Measurements from ENCODE around the gene CELSR1. TPM values are rescaled to one million over a fixed set of nuclear protein-coding genes. Genes with fewer than 3 reads are reported as not detected.

Gene CELSR1
- total RNA-seq, 1 donor from 2014 or later = 2.1 TPM

DNA sequence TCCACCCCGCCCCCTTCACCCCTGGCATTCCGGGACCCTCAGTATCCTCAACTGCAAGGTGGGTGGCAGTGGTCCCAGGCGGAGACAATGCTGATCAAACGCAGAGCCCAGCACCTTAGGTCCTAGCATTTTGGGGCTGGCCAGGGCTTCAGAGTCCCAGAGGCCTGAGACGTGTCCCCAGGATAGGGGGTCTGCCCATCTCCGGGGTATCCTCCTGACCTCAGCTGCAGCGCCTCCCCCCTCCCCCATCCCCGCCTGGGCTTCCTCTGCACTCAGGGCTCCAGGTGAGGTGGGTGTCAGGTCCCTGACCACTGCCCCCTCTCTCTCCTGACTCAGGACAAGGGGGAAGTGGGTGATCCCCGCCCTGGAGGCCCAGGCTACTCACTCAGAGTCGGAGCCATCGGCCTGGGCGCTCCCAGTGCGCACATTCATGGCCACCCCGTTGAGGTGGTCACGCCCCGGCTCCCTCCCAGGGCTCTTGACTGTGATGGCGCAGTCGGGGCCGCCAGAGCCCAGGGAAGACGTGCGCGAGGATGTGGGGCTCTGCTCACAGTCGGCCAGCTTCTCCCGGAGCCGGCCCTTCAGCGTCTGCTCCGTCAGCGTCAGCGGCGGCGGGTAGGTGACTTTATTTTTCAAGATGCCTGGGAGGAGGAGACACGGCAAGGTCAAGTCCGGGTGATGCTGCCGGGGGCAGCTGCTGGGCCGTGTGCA lies 173.7 kb downstream of the CELSR1 start:
- no peak overlapping the region for H3K4me3 ChIP-seq (ENCODE audit: low read length in 3 of 3)
- H3K9me3 ChIP-seq (ENCODE audit: control insufficient read depth in 3 of 3, low read length in 3 of 3) = no peaks in the 10 kb centered on the region
- H3K27ac ChIP-seq (ENCODE audit: low read depth, low read length) = no peak overlapping the region
- H3K9ac ChIP-seq (ENCODE audit: low read depth in 1 of 3, low read length in 3 of 3) = no peak overlapping the region
- H3K4me1 ChIP-seq (ENCODE audit: control insufficient read depth in 3 of 3, insufficient read depth in 3 of 3, low read length in 3 of 3) = no peaks in the 10 kb centered on the region
- peaks cover 16 to 52% (median 43%) of the 10 kb centered on the region in 3 donors for H3K27me3 ChIP-seq (ENCODE audit: control insufficient read depth in 3 of 3, insufficient read depth in 3 of 3, low read length in 3 of 3)
- H3K36me3 ChIP-seq (ENCODE audit: control insufficient read depth in 3 of 3, insufficient read depth in 3 of 3, low read length in 3 of 3) = peaks cover 0 to 2% (median 0%) of the 10 kb centered on the region in 3 donors

DNA sequence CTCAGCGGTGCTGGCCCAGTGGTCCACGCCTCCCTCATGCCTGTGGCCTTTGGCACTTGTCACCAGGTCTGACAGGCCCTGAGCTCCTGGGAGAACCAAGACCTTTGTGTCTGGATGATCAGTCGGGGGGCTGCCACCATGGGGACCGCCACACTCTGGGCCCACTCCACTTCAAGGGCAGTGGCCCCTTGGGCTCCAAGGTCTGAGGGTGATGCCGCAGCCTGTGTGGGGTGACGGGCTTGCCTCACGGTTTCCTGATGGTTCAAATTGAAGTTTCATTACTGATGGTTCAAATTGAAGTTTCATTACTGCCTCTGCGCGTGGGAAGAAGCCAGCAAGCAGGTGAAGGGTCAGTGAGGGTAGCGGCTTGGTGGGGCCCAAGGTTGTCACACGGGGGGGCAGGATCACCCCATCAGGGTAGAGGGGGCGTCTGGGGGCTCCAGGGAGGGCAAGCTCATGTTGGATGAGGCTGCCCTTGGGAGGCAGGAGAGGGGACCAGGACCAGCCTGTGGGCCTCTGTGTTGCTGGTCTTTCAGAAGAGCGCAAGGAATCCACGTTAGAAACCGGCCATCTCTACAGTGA lies 174.4 kb downstream of the CELSR1 start:
- H3K4me3 ChIP-seq (ENCODE audit: low read length in 3 of 3) = no peak overlapping the region
- H3K36me3 ChIP-seq (ENCODE audit: control insufficient read depth in 3 of 3, insufficient read depth in 3 of 3, low read length in 3 of 3) = peaks cover 0 to 6% (median 0%) of the 10 kb centered on the region in 3 donors
- H3K9ac ChIP-seq (ENCODE audit: low read depth in 1 of 3, low read length in 3 of 3) = no peak overlapping the region
- H3K27ac ChIP-seq (ENCODE audit: low read depth, low read length) = no peak overlapping the region
- no peaks in the 10 kb centered on the region for H3K9me3 ChIP-seq (ENCODE audit: control insufficient read depth in 3 of 3, low read length in 3 of 3)
- H3K27me3 ChIP-seq (ENCODE audit: control insufficient read depth in 3 of 3, insufficient read depth in 3 of 3, low read length in 3 of 3) = peaks cover 16 to 51% (median 43%) of the 10 kb centered on the region in 3 donors
- H3K4me1 ChIP-seq (ENCODE audit: control insufficient read depth in 3 of 3, insufficient read depth in 3 of 3, low read length in 3 of 3) = no peaks in the 10 kb centered on the region

DNA sequence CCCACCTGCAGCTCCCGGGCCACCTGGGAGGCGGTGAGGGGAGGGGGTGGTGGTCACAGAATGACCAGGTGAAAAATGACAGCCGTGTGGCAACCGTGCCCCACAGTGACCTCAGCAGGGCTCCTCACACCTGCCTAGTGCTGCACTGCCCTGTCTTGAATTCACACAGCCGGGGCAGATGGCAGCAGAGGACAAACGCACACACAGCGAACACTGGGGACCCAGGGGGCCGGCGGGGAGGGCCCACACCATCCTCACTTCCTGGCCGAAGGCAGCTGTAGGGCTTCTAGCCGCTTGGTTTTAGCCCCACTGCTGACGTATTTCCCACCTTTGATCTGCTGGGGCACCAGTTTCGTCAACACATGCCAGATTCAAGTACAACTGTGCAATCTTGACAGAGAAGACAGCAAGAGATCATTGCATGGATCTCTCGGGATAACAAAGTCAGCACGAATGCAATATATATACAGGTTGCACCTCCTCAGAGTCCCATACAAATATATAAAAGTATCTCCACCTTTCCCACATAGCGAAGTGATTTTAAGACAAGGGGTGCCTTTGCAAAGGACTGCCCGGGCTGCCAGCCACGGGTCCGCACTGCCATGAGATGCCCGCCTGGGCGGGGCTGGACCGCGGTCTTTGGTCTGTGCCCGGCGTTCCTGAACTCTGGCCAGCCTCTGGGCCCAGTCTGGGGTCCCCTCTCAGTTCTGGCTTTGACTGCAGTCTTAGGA lies 175.1 kb downstream of the CELSR1 start:
- H3K9ac ChIP-seq (ENCODE audit: low read depth in 1 of 3, low read length in 3 of 3) = peak overlapping the region in 1 of 3 donors; percentile 16
- no peak overlapping the region for H3K27ac ChIP-seq (ENCODE audit: low read depth, low read length)
- H3K36me3 ChIP-seq (ENCODE audit: control insufficient read depth in 3 of 3, insufficient read depth in 3 of 3, low read length in 3 of 3) = peaks cover 1 to 7% (median 3%) of the 10 kb centered on the region in 3 donors
- H3K9me3 ChIP-seq (ENCODE audit: control insufficient read depth in 3 of 3, low read length in 3 of 3) = no peaks in the 10 kb centered on the region
- H3K4me1 ChIP-seq (ENCODE audit: control insufficient read depth in 3 of 3, insufficient read depth in 3 of 3, low read length in 3 of 3) = no peaks in the 10 kb centered on the region
- peaks cover 16 to 44% (median 41%) of the 10 kb centered on the region in 3 donors for H3K27me3 ChIP-seq (ENCODE audit: control insufficient read depth in 3 of 3, insufficient read depth in 3 of 3, low read length in 3 of 3)
- no peak overlapping the region for H3K4me3 ChIP-seq (ENCODE audit: low read length in 3 of 3)

DNA sequence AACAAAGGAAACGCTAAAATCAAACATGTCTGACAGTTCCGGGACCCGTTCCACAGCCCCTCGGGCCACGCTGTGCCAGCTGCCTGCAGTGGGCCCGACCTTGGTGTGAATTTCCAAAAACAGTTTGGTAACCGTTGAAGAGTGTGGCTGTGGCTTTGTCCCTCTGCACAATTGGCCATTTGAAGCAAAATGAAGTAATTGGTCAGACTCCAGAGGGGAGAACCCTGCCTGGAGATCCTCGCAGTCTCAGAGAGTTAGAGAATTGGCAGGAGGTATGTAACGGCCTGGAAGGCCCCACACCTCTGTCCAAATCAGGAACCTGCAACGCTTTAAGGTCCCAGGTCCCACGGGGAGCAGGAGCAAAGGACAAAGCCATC lies 175.6 kb downstream of the CELSR1 start:
- peaks cover 16 to 38% (median 37%) of the 10 kb centered on the region in 3 donors for H3K27me3 ChIP-seq (ENCODE audit: control insufficient read depth in 3 of 3, insufficient read depth in 3 of 3, low read length in 3 of 3)
- peaks cover 7 to 12% (median 8%) of the 10 kb centered on the region in 3 donors for H3K36me3 ChIP-seq (ENCODE audit: control insufficient read depth in 3 of 3, insufficient read depth in 3 of 3, low read length in 3 of 3)
- no peaks in the 10 kb centered on the region for H3K9me3 ChIP-seq (ENCODE audit: control insufficient read depth in 3 of 3, low read length in 3 of 3)
- no peaks in the 10 kb centered on the region for H3K4me1 ChIP-seq (ENCODE audit: control insufficient read depth in 3 of 3, insufficient read depth in 3 of 3, low read length in 3 of 3)
- H3K27ac ChIP-seq (ENCODE audit: low read depth, low read length) = no peak overlapping the region
- no peak overlapping the region for H3K4me3 ChIP-seq (ENCODE audit: low read length in 3 of 3)
- no peak overlapping the region for H3K9ac ChIP-seq (ENCODE audit: low read depth in 1 of 3, low read length in 3 of 3)

DNA sequence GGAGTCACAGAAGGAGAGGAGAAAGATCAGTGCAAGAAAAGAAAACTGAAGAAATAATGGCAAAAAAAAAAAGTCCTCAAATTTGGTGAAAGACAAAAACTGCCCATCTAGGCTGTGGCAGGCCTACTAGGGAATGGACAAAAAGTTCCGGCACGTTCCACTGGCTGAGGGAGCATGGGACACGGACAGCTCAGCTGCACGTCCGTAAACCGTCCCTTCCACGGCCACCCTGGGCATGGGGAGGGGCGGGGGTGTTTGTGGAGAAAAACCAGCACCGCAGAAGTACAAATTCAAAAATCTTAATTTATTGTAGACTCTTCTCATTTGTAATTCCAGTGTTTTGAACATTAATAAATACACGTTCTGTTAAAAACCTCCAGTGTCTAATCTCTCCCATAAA lies 176.5 kb downstream of the CELSR1 start:
- no peak overlapping the region for H3K9ac ChIP-seq (ENCODE audit: low read depth in 1 of 3, low read length in 3 of 3)
- peaks cover 16 to 32% (median 31%) of the 10 kb centered on the region in 3 donors for H3K27me3 ChIP-seq (ENCODE audit: control insufficient read depth in 3 of 3, insufficient read depth in 3 of 3, low read length in 3 of 3)
- H3K4me3 ChIP-seq (ENCODE audit: low read length in 3 of 3) = no peak overlapping the region
- peaks cover 0 to 2% (median 0%) of the 10 kb centered on the region in 3 donors for H3K4me1 ChIP-seq (ENCODE audit: control insufficient read depth in 3 of 3, insufficient read depth in 3 of 3, low read length in 3 of 3)
- H3K9me3 ChIP-seq (ENCODE audit: control insufficient read depth in 3 of 3, low read length in 3 of 3) = no peaks in the 10 kb centered on the region
- peaks cover 8 to 20% (median 16%) of the 10 kb centered on the region in 3 donors for H3K36me3 ChIP-seq (ENCODE audit: control insufficient read depth in 3 of 3, insufficient read depth in 3 of 3, low read length in 3 of 3)
- no peak overlapping the region for H3K27ac ChIP-seq (ENCODE audit: low read depth, low read length)

DNA sequence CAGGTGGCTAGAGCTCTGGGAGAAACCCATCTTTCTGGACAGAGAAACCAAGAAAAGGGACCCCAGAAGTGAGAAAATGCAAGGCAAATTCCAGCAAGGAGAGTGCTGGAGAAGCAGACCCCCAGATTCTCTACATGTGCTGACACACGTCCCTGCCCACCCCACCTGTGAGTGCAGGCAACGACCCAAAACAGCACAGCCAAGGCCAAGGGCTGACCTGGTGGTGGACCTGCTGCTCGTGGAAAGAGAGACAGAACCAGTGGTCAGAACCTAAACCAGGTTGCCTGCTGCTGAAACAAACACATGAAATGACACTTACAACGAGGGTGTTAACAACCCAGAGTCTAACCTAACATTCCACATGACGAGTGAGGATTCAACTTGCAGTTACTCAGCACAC lies 177.3 kb downstream of the CELSR1 start:
- Histone ChIP-seq H3K36me3 (ENCODE audit: control insufficient read depth in 3 of 3, insufficient read depth in 3 of 3, low read length in 3 of 3) (peaks cover 8 to 24% (median 21%) of the 10 kb centered on the region in 3 donors), H3K4me3 (ENCODE audit: low read length in 3 of 3) (no peak overlapping the region), H3K4me1 (ENCODE audit: control insufficient read depth in 3 of 3, insufficient read depth in 3 of 3, low read length in 3 of 3) (peaks cover 0 to 4% (median 0%) of the 10 kb centered on the region in 3 donors), H3K9ac (ENCODE audit: low read depth in 1 of 3, low read length in 3 of 3) (no peak overlapping the region), H3K27ac (ENCODE audit: low read depth, low read length) (no peak overlapping the region), H3K27me3 (ENCODE audit: control insufficient read depth in 3 of 3, insufficient read depth in 3 of 3, low read length in 3 of 3) (peaks cover 16 to 28% (median 26%) of the 10 kb centered on the region in 3 donors), H3K9me3 (ENCODE audit: control insufficient read depth in 3 of 3, low read length in 3 of 3) (no peaks in the 10 kb centered on the region)

DNA sequence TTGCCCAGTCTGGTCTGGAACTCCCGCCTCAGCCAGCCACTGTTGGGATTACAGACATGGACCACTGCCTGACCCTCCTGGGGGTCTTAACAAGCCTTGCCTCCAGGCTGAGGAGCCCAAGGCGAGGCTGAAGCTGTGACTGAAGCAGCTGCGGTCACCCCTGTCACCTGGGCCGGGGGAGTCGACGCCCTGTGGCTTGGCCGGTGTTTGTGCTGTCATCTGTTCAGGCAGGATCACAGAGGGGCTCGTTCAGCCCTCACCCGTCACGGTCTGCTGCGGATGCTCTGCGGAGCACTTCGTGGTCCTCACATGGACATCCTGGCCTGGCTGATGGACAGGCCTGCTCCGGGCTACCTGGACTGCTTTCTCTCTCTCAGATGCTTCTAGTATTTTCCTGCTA lies 178.1 kb downstream of the CELSR1 start:
- no peak overlapping the region for H3K9ac ChIP-seq (ENCODE audit: low read depth in 1 of 3, low read length in 3 of 3)
- H3K36me3 ChIP-seq (ENCODE audit: control insufficient read depth in 3 of 3, insufficient read depth in 3 of 3, low read length in 3 of 3) = peaks cover 11 to 25% (median 24%) of the 10 kb centered on the region in 3 donors
- H3K27ac ChIP-seq (ENCODE audit: low read depth, low read length) = no peak overlapping the region
- no peak overlapping the region for H3K4me3 ChIP-seq (ENCODE audit: low read length in 3 of 3)
- H3K9me3 ChIP-seq (ENCODE audit: control insufficient read depth in 3 of 3, low read length in 3 of 3) = no peaks in the 10 kb centered on the region
- H3K27me3 ChIP-seq (ENCODE audit: control insufficient read depth in 3 of 3, insufficient read depth in 3 of 3, low read length in 3 of 3) = peaks cover 12 to 20% (median 20%) of the 10 kb centered on the region in 3 donors
- H3K4me1 ChIP-seq (ENCODE audit: control insufficient read depth in 3 of 3, insufficient read depth in 3 of 3, low read length in 3 of 3) = peaks cover 0 to 5% (median 0%) of the 10 kb centered on the region in 3 donors

DNA sequence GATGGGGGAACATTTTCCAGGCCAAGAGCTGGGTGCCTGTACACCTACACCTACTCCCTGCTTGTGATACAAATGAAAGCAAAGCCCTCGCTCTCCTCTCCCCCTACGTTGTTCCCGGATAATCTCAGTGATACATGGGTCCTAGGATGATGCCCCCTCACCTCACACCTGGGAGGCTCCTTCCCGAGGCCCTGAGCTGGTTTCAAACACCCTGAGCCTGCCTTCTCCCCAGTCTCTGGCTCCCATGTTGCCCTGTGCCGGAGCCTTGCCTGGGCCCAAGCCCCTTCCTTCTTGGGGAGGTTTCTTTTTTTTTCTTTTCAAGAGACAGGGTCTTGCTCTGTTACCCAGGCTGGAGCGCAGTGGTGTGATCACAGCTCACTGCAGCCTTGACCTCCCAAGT lies 178.7 kb downstream of the CELSR1 start:
- Histone ChIP-seq H3K9me3 (ENCODE audit: control insufficient read depth in 3 of 3, low read length in 3 of 3) (no peaks in the 10 kb centered on the region), H3K36me3 (ENCODE audit: control insufficient read depth in 3 of 3, insufficient read depth in 3 of 3, low read length in 3 of 3) (peaks cover 17 to 31% (median 30%) of the 10 kb centered on the region in 3 donors), H3K4me3 (ENCODE audit: low read length in 3 of 3) (no peak overlapping the region), H3K4me1 (ENCODE audit: control insufficient read depth in 3 of 3, insufficient read depth in 3 of 3, low read length in 3 of 3) (peaks cover under 1 to 11% (median 4%) of the 10 kb centered on the region in 3 donors), H3K27me3 (ENCODE audit: control insufficient read depth in 3 of 3, insufficient read depth in 3 of 3, low read length in 3 of 3) (peaks cover 11 to 18% (median 17%) of the 10 kb centered on the region in 3 donors), H3K9ac (ENCODE audit: low read depth in 1 of 3, low read length in 3 of 3) (no peak overlapping the region), H3K27ac (ENCODE audit: low read depth, low read length) (no peak overlapping the region)

DNA sequence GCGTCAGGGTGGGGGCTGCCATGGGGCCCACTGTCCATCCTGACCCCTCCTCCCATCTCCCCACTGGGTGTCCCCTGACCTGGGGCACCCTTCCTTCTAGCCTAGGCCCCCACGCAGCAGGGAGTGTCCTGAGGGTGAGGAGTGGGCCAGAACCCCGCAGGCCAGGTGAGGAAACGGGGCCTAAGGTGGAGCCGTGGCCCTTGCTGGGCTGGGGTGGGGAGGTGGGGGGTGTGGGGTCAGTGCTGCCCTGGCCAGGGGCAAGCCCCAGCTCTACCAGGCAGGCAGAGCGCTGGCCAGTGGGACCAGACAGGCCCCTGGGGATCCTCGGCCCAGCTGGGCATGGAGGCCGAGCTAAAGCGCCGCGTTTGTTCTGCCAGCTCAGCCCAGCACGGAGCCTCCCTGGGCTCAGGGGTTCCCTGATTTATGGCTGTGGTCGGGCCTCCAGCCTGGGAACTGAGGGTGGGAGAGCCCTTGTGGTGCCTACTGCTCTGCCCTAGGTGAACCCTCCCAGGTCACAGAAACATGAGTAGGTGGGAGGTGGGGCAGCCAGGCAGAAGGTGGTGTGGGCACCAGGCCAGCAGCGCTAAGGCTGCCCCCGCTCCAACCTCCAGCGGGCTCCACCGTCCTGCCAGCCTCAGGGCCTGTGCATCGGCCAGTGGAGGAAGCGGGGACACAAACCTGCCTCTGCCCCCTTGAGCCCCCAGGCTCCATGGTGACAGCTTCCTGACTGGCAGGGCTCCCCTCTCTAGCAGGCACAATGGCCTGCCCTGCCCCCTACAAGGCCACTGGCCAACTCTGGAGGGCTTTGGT lies 179.5 kb downstream of the CELSR1 start:
- H3K27me3 ChIP-seq (ENCODE audit: control insufficient read depth in 3 of 3, insufficient read depth in 3 of 3, low read length in 3 of 3) = peaks cover 6 to 10% (median 10%) of the 10 kb centered on the region in 3 donors

More for the DNA sequence above, 179.5 kb downstream of the CELSR1 start:
- H3K36me3 ChIP-seq (ENCODE audit: control insufficient read depth in 3 of 3, insufficient read depth in 3 of 3, low read length in 3 of 3) = peaks cover 25 to 38% (median 38%) of the 10 kb centered on the region in 3 donors
- H3K9ac ChIP-seq (ENCODE audit: low read depth in 1 of 3, low read length in 3 of 3) = no peak overlapping the region
- H3K9me3 ChIP-seq (ENCODE audit: control insufficient read depth in 3 of 3, low read length in 3 of 3) = no peaks in the 10 kb centered on the region
- H3K27ac ChIP-seq (ENCODE audit: low read depth, low read length) = no peak overlapping the region
- H3K4me1 ChIP-seq (ENCODE audit: control insufficient read depth in 3 of 3, insufficient read depth in 3 of 3, low read length in 3 of 3) = peaks cover 9 to 20% (median 12%) of the 10 kb centered on the region in 3 donors
- H3K4me3 ChIP-seq (ENCODE audit: low read length in 3 of 3) = no peak overlapping the region
